Activated CD8-positive, alpha-beta memory T cell treated with anti-CD3 and anti-CD28 coated beads, Interleukin-2, amount 50 U/mL, for 24 hours (primary cell): ENCODE results near the gene ASMT.
"Not testable (repeated sequence)": the region's sequence is repeated elsewhere in the genome, so short reads cannot be mapped to it uniquely, and the experiment has no call there.

ENCODE experiments used
- DNase-seq: peaks from one replicate; pipeline ENCODE4 v3.0.0-alpha.2; 2020; ENCODE audit errors: extremely low read depth

ASMT gene

GRCh38 chrX:1649621-1650020, 34.8 kb downstream of the ASMT start:
- no peak for DNase-seq

DNA sequence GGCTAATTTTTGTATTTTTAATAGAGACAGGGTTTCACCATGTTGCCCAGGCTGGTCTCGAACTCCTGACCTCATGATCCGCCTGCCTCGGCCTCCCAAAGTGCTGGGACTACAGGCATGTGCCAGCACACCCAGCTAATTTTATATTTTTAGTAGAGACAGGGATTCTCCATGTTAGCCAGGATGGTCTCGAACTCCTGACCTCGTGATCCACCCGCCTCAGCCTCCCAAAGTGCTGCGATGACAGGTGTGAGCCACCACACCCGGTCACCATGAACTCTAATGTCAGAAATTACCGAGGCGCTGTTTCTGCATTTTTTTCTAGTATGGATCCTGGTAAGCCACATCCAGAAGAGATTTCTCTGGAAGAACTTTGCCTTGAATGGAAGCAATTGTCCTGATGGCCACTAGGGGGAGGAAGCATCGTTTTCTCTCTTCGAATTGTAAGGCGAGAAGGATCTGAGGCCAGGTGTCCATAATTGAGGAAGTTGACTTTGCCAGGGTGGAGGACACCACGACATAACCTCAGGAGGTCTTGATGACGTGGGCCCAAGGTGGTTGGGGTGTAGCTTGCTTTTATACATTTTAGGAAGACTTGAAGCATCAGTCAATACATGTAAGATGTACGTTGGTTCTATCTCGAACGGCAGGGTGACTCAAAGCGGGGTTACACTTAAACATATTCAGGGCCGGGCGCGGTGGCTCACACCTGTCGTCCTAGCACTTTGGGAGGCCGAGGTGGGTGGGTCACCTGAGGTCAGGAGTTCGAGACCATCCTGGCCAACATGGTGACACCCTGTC, 37.4 kb downstream of the ASMT start:
- not testable (repeated sequence) for DNase-seq

DNA sequence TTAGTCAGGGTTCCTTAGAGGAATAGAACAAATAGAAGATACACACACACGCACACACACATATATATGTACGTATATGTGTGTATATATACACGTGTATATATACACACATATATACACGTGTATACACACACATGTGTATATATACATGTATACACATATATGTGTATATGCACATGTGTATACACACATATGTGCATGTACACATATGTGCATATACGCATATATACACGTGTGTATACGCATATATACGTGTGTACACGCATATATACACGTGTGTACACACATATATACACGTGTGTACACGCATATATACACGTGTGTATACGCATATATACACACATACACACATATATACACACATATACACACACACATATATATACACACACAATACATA, 41.5 kb downstream of the ASMT start:
- DNase-seq = no peak

GRCh38 chrX:1657367-1658070, 42.7 kb downstream of the ASMT start:
- DNase-seq = peak; percentile 24

DNA sequence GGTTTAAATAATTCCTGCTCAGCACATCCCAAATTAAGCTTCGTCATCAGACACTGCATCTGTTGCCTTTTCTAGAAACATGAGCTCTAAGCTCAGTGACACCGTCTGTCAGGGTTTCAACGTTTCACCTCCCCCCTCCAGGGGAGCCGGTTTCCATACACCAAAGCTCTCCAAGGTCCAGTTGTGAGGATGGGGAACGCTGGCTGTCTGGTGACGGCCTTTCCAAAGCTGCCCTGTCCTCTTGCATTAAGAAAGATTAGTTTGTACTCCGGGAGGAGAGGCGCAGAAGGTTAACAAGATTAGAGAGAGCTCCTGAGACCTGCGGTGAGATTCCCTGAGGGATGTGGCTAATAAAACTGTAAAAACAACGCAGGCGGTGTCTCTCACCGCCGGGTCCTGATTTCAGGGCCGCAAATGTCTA, 43.2 kb downstream of the ASMT start:
- DNase-seq = no peak

GRCh38 chrX:1659664-1660461, 45.0 kb downstream of the ASMT start:
- DNase-seq = no peak

- peak; percentile 93 for DNase-seq
Observed at GRCh38 chrX:1661048-1661921, 46.4 kb downstream of the ASMT start.

DNA sequence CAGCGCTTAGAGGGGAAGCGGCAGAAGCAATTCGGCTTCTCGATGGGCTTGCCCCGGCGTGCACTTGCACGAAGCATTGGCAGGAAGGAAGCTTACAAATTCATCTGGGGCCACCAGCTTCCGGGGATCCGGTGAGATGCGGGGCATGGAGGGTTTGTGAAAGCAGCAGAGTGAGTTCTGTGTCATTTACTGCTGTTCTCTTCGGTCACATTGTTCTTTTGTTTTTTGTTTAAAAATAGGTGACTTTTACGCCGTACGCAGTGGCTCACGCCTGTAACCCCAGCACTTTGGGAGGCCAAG, 47.0 kb downstream of the ASMT start:
- no peak for DNase-seq

DNA sequence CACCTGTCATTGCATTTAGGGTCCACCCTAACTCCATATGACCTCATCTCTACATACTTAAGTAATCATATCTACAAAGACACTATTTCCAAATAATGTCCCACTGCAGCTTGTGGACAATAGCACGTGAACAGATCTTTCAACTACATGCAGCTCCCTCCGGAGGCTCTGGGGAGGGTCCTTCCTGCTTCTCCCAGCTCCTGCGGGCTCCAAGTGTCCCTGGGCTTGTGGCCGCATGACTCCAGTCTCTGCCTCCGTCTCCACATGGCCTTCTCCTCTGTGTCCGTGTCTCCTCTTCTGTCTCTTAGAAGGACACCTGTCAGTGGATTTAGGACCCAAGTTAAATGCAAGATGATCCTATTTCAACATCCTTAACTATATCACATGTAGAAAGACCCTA, 52.7 kb downstream of the ASMT start:
- DNase-seq = no peak

- no peak for DNase-seq
Observed at GRCh38 chrX:1673337-1673736, 58.5 kb downstream of the ASMT start.

DNA sequence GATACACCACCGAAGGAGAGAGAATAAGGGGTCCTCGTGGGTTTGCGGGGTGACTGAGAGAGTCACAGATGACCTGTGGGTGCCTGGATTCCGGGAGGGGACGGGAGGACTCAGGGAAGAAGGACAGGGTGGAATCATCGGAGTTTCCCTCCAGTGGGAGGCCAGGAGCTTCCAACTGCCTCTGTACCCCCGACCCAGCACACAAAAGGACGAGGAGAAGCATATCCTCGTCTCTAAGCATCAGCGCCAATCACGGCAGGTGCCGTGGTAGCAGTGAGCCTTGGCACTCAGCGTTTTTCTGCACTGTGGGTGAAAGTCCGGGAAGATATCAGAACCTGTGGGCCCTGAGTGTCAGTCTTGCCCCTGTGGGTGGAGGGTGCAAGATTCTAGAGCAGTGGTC, 62.0 kb downstream of the ASMT start:
- DNase-seq = no peak

DNA sequence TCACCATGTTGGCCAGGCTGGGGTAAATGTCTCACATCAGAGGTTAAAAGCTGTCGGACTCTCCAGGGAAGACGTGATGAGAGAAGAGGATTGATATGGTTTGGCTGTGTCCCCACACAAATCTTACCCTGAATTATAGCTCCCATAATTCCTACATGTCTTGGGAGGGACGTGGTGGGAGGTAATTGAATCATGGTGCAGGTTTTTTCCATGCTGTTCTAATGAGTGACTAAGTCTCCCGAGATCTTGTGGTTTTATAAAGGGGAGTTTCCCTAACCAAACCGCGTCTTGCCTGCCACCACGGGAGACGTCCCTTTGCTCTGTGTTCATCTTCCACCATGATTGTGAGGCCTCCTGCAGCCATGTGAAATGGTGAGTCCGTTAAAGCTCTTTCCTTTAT, 64.4 kb downstream of the ASMT start:
- no peak for DNase-seq

DNA sequence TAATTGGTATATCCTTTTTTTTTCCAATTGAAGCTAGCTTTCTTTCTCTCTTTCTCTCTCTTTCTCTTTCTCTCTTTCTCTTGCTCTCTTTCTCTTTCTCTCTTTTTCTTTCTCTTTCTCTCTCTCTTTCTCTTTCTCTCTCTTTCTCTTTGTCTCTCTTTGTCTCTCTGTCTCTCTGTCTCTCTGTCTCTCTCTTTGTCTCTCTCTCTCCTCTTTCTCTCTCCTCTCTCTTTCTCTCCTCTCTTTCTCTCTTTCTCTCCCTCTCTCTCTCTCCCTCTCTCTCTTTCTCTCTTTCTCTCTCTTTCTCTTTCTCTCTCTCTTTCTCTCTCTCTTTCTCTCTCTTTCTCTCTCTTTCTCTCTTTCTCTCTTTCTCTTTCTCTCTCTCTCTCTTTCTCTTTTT, 66.6 kb downstream of the ASMT start:
- DNase-seq = no peak

DNA sequence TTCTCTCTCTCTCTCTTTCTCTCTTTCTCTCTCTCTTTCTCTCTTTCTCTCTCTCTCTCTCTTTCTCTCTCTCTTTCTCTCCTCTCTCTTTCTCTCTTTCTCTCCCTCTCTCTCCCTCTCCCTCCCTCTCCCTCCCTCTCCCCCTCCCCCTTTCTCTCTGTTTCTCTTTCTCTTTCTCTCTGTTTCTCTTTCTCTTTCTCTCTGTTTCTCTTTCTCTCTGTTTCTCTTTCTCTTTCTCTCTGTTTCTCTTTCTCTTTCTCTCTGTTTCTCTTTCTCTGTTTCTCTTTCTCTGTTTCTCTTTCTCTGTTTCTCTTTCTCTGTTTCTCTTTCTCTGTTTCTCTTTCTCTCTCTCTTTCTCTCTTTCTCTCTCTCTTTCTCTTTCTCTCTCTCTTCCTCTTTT, 67.0 kb downstream of the ASMT start:
- DNase-seq = not testable (repeated sequence)

GRCh38 chrX:1682501-1682900, 67.6 kb downstream of the ASMT start:
- not testable (repeated sequence) for DNase-seq

DNA sequence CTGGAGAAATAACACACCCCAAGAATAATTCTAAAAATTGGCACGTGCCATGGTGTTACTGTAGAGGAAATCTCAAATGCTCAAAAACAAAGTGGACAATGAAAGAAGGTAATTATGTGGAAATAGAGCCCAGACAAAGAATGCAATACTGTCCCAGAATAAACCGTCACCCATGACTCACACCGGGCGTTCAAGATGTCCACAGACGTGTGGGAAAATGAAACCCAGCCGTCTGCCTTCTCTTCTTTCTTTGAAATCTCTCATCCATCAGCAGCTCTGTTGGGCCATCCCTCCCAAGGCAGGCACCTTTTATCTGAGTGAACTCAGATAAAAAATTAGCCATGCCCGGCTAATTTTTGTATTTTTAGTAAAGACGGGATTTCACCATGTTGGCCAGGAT, 70.0 kb downstream of the ASMT start:
- DNase-seq = not testable (repeated sequence)

DNA sequence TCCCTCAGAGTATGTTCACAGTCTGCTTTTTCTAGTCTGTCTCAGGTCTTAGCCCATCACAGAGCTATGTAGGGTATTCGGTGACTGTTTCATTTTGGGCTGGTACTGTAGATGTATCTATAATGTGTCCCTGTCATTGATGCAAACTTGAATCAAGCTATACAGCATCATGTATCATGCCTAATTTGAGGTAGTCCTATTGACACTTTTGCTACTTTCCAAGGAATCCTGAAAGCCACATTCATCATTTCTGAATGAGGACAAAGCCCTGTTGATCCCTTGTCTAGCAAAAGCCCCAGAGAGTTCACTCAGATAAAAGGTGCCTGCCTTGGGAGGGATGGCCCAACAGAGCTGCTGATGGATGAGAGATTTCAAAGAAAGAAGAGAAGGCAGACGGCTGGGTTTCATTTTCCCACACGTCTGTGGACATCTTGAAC, 70.6 kb downstream of the ASMT start:
- DNase-seq = not testable (repeated sequence)

- DNase-seq = no peak
Observed at GRCh38 chrX:1686642-1687041, 71.8 kb downstream of the ASMT start.
